ENCODE results near the gene HHLA2.

HHLA2 gene, protein sequence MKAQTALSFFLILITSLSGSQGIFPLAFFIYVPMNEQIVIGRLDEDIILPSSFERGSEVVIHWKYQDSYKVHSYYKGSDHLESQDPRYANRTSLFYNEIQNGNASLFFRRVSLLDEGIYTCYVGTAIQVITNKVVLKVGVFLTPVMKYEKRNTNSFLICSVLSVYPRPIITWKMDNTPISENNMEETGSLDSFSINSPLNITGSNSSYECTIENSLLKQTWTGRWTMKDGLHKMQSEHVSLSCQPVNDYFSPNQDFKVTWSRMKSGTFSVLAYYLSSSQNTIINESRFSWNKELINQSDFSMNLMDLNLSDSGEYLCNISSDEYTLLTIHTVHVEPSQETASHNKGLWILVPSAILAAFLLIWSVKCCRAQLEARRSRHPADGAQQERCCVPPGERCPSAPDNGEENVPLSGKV

DNA sequence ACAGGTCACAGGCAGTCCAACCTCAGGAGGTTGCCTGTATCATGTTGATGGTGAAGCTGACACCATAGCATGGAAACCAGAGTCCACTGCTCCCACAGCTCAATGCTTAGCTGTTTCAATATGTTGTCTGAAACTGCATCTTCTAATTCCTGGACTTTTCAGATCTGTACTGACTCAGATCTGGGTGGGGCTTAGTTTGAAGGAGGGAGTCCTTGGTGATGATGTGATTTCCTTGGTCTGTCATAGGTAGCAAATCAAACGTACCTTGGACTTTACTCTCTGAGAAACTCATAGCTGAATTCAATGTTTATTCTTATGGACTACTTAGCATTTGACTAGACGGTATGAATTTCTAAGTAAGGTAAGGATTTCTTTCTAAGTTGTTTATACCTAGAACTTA lies at the start of gene HHLA2:
TSS of gene HHLA2 (plus strand) at position 310 of the 400 bp plus-strand sequence. CDS start 55,266 bp downstream, outside the sequence.
- TF ChIP-seq ZNF70 (CRISPR knock-in tag; IDR thresholded peaks at IDR 0.05) (no peak), ARNTL (CRISPR knock-in tag; IDR thresholded peaks at IDR 0.05; ENCODE audit: borderline replicate concordance, low read depth) (no peak), TOX (CRISPR knock-in tag; IDR thresholded peaks at IDR 0.05; ENCODE audit: borderline replicate concordance) (no peak), CSRNP3 (CRISPR knock-in tag; IDR thresholded peaks at IDR 0.05) (no peak), ZFP30 (CRISPR knock-in tag; IDR thresholded peaks at IDR 0.05) (no peak), PATZ1 (CRISPR knock-in tag; IDR thresholded peaks at IDR 0.05; ENCODE audit: borderline replicate concordance) (no peak), ESRRG (CRISPR knock-in tag; IDR thresholded peaks at IDR 0.05) (no peak), OSR1 (CRISPR knock-in tag; IDR thresholded peaks at IDR 0.05) (no peak), ZC3H10 (CRISPR knock-in tag; IDR thresholded peaks at IDR 0.05) (no peak), GLIS3 (CRISPR knock-in tag; IDR thresholded peaks at IDR 0.05) (no peak), ZFP3 (CRISPR knock-in tag; IDR thresholded peaks at IDR 0.05) (no peak), ZNF8 (CRISPR knock-in tag; IDR thresholded peaks at IDR 0.05) (no peak), BACH2 (CRISPR knock-in tag; IDR thresholded peaks at IDR 0.05; ENCODE audit: borderline replicate concordance) (no peak), RARB (CRISPR knock-in tag; IDR thresholded peaks at IDR 0.05) (no peak), ZNF565 (CRISPR knock-in tag; conservative IDR thresholded peaks at IDR 0.05; ENCODE audit: low read depth) (no peak), PPARA (CRISPR knock-in tag; IDR thresholded peaks at IDR 0.05; ENCODE audit: borderline replicate concordance) (no peak), TCF4 (CRISPR knock-in tag; IDR thresholded peaks at IDR 0.05; ENCODE audit: borderline replicate concordance) (no peak)
- TF ChIP-seq, protein P1, sequence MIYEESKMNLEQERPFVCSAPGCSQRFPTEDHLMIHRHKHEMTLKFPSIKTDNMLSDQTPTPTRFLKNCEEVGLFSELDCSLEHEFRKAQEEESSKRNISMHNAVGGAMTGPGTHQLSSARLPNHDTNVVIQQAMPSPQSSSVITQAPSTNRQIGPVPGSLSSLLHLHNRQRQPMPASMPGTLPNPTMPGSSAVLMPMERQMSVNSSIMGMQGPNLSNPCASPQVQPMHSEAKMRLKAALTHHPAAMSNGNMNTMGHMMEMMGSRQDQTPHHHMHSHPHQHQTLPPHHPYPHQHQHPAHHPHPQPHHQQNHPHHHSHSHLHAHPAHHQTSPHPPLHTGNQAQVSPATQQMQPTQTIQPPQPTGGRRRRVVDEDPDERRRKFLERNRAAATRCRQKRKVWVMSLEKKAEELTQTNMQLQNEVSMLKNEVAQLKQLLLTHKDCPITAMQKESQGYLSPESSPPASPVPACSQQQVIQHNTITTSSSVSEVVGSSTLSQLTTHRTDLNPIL (CRISPR knock-in tag; IDR thresholded peaks at IDR 0.05; ENCODE audit: low read depth), result no peak
- ATAC-seq, result no peak

GRCh38 chr3:108250626-108251025 lies 45.7 kb upstream of the HHLA2 start:
- TF ChIP-seq PPARA (CRISPR knock-in tag; IDR thresholded peaks at IDR 0.05; ENCODE audit: borderline replicate concordance), result no peak
- no peak for TF ChIP-seq GLIS3 (CRISPR knock-in tag; IDR thresholded peaks at IDR 0.05)
- no peak for TF ChIP-seq SNAI2 (CRISPR knock-in tag; IDR thresholded peaks at IDR 0.05)
- no peak for ATAC-seq

- no peak for TF ChIP-seq ZNF70 (CRISPR knock-in tag; IDR thresholded peaks at IDR 0.05)
- no peak for TF ChIP-seq ZNF565 (CRISPR knock-in tag; conservative IDR thresholded peaks at IDR 0.05; ENCODE audit: low read depth)
- no peak for TF ChIP-seq TOX (CRISPR knock-in tag; IDR thresholded peaks at IDR 0.05; ENCODE audit: borderline replicate concordance)
- TF ChIP-seq, protein P2, sequence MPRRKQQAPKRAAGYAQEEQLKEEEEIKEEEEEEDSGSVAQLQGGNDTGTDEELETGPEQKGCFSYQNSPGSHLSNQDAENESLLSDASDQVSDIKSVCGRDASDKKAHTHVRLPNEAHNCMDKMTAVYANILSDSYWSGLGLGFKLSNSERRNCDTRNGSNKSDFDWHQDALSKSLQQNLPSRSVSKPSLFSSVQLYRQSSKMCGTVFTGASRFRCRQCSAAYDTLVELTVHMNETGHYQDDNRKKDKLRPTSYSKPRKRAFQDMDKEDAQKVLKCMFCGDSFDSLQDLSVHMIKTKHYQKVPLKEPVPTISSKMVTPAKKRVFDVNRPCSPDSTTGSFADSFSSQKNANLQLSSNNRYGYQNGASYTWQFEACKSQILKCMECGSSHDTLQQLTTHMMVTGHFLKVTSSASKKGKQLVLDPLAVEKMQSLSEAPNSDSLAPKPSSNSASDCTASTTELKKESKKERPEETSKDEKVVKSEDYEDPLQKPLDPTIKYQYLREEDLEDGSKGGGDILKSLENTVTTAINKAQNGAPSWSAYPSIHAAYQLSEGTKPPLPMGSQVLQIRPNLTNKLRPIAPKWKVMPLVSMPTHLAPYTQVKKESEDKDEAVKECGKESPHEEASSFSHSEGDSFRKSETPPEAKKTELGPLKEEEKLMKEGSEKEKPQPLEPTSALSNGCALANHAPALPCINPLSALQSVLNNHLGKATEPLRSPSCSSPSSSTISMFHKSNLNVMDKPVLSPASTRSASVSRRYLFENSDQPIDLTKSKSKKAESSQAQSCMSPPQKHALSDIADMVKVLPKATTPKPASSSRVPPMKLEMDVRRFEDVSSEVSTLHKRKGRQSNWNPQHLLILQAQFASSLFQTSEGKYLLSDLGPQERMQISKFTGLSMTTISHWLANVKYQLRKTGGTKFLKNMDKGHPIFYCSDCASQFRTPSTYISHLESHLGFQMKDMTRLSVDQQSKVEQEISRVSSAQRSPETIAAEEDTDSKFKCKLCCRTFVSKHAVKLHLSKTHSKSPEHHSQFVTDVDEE (CRISPR knock-in tag; IDR thresholded peaks at IDR 0.05), result no peak
- TF ChIP-seq TCF4 (CRISPR knock-in tag; IDR thresholded peaks at IDR 0.05; ENCODE audit: borderline replicate concordance), result no peak
- no peak for TF ChIP-seq RARB (CRISPR knock-in tag; IDR thresholded peaks at IDR 0.05)
- no peak for TF ChIP-seq ISL1 (CRISPR knock-in tag; IDR thresholded peaks at IDR 0.05)
- no peak for ATAC-seq
Measured at GRCh38 chr3:108251265-108251664, 45.1 kb upstream of the HHLA2 start.

Measured in SK-N-SH treated with all-trans-retinoic acid at 6 μM for 48 hours (cell line).